M059J (cell line): ENCODE results near the gene FBXL12. TPM values are rescaled to one million over a fixed set of nuclear protein-coding genes. Genes with fewer than 3 reads are reported as not detected.
A peak's percentile ranks its signal among the peaks of the same experiment; 100 is the strongest.
"Not testable (repeated sequence)": the region's sequence is repeated elsewhere in the genome, so short reads cannot be mapped to it uniquely, and the experiment has no call there.

Experiments used
- DNase-seq: peaks from one replicate; pipeline ENCODE4 v3.0.0-alpha.2; 2012; ENCODE audit warnings: low read depth
- total RNA-seq: library from RNA; depleted of rRNA; stranded (reverse); fragments of >200 nt; shearing (Covaris generic); gene quantifications from 2 replicates; pipeline ENCODE4 v1.2.3, GENCODE V29; 2014

FBXL12 gene
- total RNA-seq, 1 experiment from 2014 or later = 24.4 TPM

DNA sequence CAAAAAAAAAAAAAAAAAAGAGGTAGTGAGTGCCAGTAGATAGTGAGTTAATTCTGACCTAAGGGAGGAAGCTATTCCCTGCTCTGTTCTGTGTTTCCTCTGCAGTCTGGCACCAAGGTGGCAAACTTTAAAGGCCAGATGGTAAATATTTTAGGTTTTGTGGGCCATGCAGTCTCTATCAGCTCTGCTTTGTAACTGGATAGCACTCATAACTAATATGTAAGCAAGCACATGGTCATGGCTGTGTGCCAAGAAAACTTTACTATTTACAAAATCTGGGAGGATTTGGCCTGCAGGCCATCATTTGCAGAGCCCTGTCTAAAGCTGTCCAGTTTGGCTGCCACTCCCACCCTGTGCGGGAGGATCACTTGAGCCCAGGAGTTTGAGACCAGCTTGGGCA, 20.5 kb upstream of the FBXL12 start:
- DNase-seq = no peak

GRCh38 chr19:9838324-9838723, 19.4 kb upstream of the FBXL12 start:
- DNase-seq = no peak

GRCh38 chr19:9836021-9836420, 17.1 kb upstream of the FBXL12 start:
- DNase-seq = peak; percentile 53

GRCh38 chr19:9835507-9835949, 16.6 kb upstream of the FBXL12 start:
- DNase-seq = no peak

DNA sequence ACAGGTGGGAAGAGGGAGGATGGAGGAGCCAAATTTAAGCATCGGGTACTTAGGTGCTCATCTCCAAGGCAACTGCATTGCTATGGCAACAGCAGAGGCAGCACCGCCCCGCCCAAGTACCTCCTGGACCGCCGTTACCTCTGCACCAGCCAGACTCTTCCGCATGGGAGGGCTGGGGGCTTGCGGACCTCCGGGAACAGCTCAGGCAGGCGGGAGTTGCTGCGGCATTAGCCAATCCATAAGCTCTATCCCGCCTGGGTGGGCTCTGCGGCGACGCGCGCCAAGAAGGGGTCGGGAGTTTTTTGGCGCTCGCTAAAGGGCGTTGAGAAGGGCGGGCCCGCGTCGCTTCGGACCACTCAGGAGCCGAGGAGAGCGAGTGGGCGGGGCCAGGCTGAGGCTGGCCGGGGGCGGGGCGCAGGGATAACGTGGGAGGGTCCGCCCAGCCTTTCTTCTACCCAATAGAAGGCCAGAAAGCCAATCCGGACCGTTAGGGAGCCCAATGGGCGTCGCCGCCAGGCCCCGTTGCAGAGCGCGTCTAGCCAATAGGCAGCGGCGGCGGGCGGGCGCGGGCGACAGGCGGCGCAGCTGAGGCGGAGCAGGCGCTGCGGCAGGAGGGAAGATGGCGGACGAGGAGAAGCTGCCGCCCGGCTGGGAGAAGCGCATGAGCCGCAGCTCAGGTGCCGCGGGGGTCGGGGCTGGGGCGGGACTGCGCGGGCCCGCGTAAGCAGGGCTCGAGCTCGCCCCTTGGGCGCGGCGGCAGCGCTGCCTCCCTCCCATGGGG, 16.0 kb upstream of the FBXL12 start, which contains the start of gene PIN1:
Gene PIN1 (plus strand): TSS at position 593 of the 781 bp plus-strand sequence. CDS start 27 bp downstream, at position 620.
- DNase-seq = peak; percentile 98

GRCh38 chr19:9834307-9834725, 15.4 kb upstream of the FBXL12 start:
- no peak for DNase-seq

- no peak for DNase-seq
These were observed 9.7 kb upstream of the FBXL12 start for GRCh38 chr19:9828551-9829063.

GRCh38 chr19:9827289-9828238, 8.7 kb upstream of the FBXL12 start, which contains the start of gene UBL5:
UBL5 (plus strand) TSS chr19:9827918; CDS start chr19:9828338, 420 bp downstream.
- peak; percentile 88 for DNase-seq

DNA sequence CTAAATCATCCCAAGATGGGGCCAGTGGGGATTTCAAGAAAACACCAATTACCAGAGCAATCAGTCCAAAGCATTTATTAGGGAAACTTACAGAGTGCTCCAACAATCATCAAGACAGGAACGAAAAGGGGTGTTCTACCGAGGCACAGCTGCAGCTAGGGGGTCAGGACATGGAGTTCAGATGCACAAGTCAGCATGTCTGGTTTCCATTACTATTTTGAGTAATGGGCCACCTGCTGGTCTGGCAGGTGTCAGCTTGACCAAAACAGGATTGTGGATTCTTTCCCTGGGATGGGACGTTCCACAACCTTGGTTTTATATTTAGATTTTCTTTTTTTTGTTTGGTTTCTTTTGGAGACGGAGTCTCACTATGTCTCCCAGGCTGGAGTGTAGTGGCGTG, 4.9 kb upstream of the FBXL12 start:
- no peak for DNase-seq

DNA sequence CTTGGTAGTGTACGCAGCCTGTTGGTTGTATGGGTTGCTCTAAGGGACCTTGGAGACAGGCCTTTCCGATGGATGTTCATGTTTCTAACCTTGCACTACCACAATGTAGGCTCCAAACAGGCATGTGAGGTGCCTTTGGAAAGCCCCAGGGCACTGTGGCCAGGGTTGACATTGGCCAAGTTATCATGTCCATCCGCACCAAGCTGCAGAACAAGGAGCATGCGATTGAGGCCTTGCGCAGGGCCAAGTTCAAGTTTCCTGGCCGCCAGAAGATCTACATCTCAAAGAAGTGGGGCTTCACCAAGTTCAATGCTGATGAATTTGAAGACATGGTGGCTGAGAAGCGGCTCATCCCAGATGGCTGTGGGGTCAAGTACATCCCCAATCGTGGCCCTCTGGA, 1.2 kb upstream of the FBXL12 start:
- not testable (repeated sequence) for DNase-seq

GRCh38 chr19:9819596-9819909, 674 bp upstream of the FBXL12 start:
- no peak for DNase-seq

- no peak for DNase-seq
These were observed 625 bp downstream of the FBXL12 start for GRCh38 chr19:9818175-9818733.

DNA sequence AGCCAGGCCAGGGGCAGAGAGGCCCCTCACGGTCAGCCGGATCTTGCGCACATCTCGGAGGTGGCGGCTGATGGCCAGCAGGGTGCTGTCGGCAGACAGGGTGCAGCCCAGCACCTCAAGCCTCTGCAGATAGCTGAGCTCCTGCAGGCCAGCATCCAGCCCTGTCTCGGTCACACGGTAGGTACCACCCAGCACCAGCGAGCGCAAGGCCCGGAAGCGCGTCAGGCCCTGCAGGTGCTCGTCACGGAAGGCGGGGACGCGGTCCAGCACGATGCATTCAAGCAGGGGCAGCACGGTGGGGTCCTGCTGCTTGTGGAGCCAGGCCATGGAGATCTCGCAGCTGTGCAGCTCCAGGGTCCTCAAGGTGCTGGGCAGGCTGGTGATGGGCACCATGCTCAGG, 7.7 kb downstream of the FBXL12 start:
- no peak for DNase-seq

DNA sequence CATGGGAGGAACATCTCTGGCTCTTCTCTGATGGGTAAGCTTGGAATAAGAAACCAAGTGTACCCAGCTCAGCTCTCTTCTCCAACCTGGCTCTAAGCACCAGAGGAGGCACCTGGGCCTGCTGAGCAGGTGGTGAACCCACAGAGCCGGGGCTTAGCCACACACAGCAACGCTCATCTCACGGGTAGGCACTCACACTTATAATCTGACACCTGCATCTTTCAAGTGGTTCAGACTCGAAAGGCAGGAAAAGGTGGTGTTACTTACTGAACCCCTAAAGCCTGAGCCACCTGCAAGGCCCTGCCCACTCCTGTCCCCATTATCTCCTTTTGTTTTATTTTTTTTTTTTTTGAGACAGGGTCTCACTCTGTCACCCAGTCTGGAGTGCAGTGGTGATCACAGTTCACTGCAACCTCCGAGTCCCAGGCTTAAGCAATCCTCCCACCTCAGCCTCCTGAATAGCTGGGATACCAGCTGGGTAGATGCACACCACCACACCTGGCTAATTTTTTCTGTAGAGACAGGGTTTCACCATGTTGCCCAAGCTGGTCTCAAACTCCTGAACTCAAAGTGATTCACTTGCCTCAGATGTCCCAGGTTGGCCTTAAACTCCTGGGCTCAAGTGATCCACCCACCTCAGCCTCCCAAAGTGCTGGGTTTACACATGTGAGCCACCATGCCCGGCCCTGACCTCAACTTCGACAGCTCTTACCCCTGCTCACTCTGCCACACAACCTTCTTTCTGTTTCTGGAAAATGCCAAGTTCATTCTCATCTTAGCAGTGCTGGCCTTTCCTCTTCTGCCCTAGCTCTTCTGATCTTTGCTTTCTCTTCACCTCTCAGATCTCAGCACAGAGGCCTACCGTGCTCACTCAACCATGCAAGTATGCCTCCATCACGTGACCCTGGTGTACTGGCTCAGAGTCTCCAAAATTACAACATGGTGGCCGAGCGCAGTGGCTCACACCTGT, 9.7 kb downstream of the FBXL12 start:
- DNase-seq = no peak

DNA sequence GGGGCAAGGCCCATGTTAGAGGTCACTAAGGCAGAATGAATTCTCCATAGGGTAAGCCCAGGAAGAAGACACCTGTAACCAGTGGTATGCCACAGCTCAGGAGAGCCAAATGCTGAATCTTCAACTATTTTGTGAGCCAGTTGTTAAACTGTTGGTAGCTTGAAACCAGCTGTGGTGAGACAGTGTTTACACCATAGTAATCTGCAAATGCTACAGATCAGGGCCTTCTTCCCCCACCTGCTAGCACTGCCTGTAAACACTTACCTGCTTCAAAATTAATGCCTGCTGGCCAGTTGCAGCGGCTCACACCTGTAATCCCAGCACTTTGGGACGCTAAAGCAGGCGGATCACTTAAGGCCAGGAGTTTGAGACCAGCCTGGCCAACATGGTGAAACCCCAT, 12.1 kb downstream of the FBXL12 start:
- DNase-seq = no peak

DNA sequence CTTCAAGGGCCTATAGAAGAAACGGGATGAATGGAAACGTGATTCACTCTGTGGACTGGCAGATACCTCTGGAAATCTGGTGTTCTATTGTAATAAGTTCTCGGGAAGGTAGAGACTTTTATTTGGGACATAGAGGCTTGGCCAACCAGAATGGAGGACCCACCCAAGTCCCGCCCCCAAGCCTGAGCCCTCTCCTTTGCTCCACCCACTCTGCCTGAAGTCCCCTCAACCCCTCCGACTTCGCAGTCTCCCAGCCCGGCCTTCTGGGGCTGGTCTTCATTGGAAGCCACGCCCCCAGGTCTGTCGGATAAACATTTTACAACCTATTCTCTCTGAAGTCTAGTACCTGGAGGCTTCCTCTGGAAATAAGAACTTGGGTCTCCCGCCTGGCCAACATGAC, 16.9 kb downstream of the FBXL12 start:
- DNase-seq = no peak

- DNase-seq = no peak
These were observed 19.7 kb downstream of the FBXL12 start for GRCh38 chr19:9799162-9799561.

DNA sequence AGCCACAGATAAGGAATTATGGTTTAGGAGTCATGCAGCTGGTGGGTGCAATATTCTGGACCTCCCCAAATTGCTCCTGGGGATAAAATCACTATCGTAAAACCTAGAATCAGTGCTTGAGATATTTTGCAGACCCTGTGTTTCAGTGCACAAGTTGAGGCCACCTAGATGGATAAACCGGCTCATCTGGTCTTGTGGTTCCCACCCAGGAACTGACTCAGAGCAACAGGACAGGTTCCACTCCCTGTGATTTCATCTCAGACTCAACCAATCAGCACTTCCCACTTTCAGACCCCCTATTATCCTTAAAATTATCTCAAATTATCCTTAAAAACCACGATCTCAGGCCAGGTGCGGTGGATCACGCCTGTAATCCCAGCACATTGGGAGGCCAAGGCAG, 21.0 kb downstream of the FBXL12 start:
- DNase-seq = no peak

- DNase-seq = peak; percentile 91
These were observed 22.6 kb downstream of the FBXL12 start for GRCh38 chr19:9796113-9796773.

GRCh38 chr19:9793071-9793591, 25.7 kb downstream of the FBXL12 start:
- no peak for DNase-seq
